ENCODE measurements around the gene ZNF532. TPM values are rescaled to one million over a fixed set of nuclear protein-coding genes. Genes with fewer than 3 reads are reported as not detected.
"Not testable (repeated sequence)": the region's sequence is repeated elsewhere in the genome, so short reads cannot be mapped to it uniquely, and the experiment has no call there.

Gene ZNF532
- 100 to 1,000 TPM in 2 of 4 donors, 10 to 100 TPM in 2; 85.3 to 105 (median 98.4) TPM for polyA plus RNA-seq (ENCODE audit: insufficient read length in 4 of 4)

GRCh38 chr18:58864146-58865032, at the start of gene ZNF532:
ZNF532 (plus strand) TSS chr18:58864877. CDS start in a region left out here.
- peak in 3 of 4 donors; percentile 75 to 78 (median 78) for DNase-seq (ENCODE audit: low read depth in 4 of 4, low spot score in 3 of 4)

- DNase-seq (ENCODE audit: low read depth in 4 of 4, low spot score in 3 of 4) = no peak
Observed at GRCh38 chr18:58819051-58819450, 45.6 kb upstream of the ZNF532 start.

GRCh38 chr18:58820251-58820650, 44.4 kb upstream of the ZNF532 start:
- DNase-seq (ENCODE audit: low read depth in 4 of 4, low spot score in 3 of 4) = no peak

- DNase-seq (ENCODE audit: low read depth in 4 of 4, low spot score in 3 of 4) = no peak
Observed at GRCh38 chr18:58822944-58823343, 41.7 kb upstream of the ZNF532 start.

GRCh38 chr18:58823412-58823811, 41.3 kb upstream of the ZNF532 start:
- peak in 1 of 4 donors; percentile 53 for DNase-seq (ENCODE audit: low read depth in 4 of 4, low spot score in 3 of 4)

- DNase-seq (ENCODE audit: low read depth in 4 of 4, low spot score in 3 of 4) = not testable (repeated sequence)
Observed at GRCh38 chr18:58826926-58827325, 37.8 kb upstream of the ZNF532 start.

- no peak for DNase-seq (ENCODE audit: low read depth in 4 of 4, low spot score in 3 of 4)
Observed at GRCh38 chr18:58827428-58827827, 37.2 kb upstream of the ZNF532 start.

GRCh38 chr18:58827886-58828285, 36.8 kb upstream of the ZNF532 start:
- DNase-seq (ENCODE audit: low read depth in 4 of 4, low spot score in 3 of 4) = no peak

- no peak for DNase-seq (ENCODE audit: low read depth in 4 of 4, low spot score in 3 of 4)
Observed at GRCh38 chr18:58828399-58829121, 36.1 kb upstream of the ZNF532 start.

GRCh38 chr18:58829263-58829662, 35.4 kb upstream of the ZNF532 start:
- no peak for DNase-seq (ENCODE audit: low read depth in 4 of 4, low spot score in 3 of 4)

GRCh38 chr18:58829886-58830285, 34.8 kb upstream of the ZNF532 start:
- DNase-seq (ENCODE audit: low read depth in 4 of 4, low spot score in 3 of 4) = not testable (repeated sequence)

GRCh38 chr18:58831606-58832005, 33.1 kb upstream of the ZNF532 start:
- DNase-seq (ENCODE audit: low read depth in 4 of 4, low spot score in 3 of 4) = no peak

GRCh38 chr18:58838165-58838860, 26.4 kb upstream of the ZNF532 start:
- no peak for DNase-seq (ENCODE audit: low read depth in 4 of 4, low spot score in 3 of 4)

GRCh38 chr18:58838946-58839345, 25.7 kb upstream of the ZNF532 start:
- no peak for DNase-seq (ENCODE audit: low read depth in 4 of 4, low spot score in 3 of 4)

- no peak for DNase-seq (ENCODE audit: low read depth in 4 of 4, low spot score in 3 of 4)
Observed at GRCh38 chr18:58842978-58843687, 21.5 kb upstream of the ZNF532 start.

- DNase-seq (ENCODE audit: low read depth in 4 of 4, low spot score in 3 of 4) = no peak
Observed at GRCh38 chr18:58843688-58844035, 21.0 kb upstream of the ZNF532 start.

GRCh38 chr18:58844871-58845270, 19.8 kb upstream of the ZNF532 start:
- no peak for DNase-seq (ENCODE audit: low read depth in 4 of 4, low spot score in 3 of 4)

- DNase-seq (ENCODE audit: low read depth in 4 of 4, low spot score in 3 of 4) = no peak
Observed at GRCh38 chr18:58845928-58846724, 18.6 kb upstream of the ZNF532 start.

GRCh38 chr18:58847383-58848071, 17.1 kb upstream of the ZNF532 start:
- DNase-seq (ENCODE audit: low read depth in 4 of 4, low spot score in 3 of 4) = no peak

Data from right renal pelvis (tissue), 4 donors.